A549 (cell line): ENCODE results near the gene B2M.

ENCODE experiments used
- POLR2A ChIP-seq: IDR thresholded peaks from 2 replicates; pipeline ENCODE4 v1.6.1; 2012; ENCODE audit warnings: mild to moderate bottlenecking, low read length
- RAD21 ChIP-seq, 2 experiments: fragments of >200 bp in 1 of 2; sonication (Bioruptor Twin) in 1 of 2; formaldehyde crosslinking in 1 of 2; IDR thresholded peaks in 1 of 2; conservative IDR thresholded peaks in 1 of 2; 2 replicates in 1 of 2; 3 replicates in 1 of 2; pipeline ENCODE4 v1.6.1; 2012 to 2018; ENCODE audit warnings: inconsistent platforms in 1 of 2
- TF ChIP-seq, protein P1 (sequence below): fragments of >200 bp; sonication (Bioruptor Twin); formaldehyde crosslinking; IDR thresholded peaks from 3 replicates; pipeline ENCODE4 v1.5.1; 2016

DNA sequence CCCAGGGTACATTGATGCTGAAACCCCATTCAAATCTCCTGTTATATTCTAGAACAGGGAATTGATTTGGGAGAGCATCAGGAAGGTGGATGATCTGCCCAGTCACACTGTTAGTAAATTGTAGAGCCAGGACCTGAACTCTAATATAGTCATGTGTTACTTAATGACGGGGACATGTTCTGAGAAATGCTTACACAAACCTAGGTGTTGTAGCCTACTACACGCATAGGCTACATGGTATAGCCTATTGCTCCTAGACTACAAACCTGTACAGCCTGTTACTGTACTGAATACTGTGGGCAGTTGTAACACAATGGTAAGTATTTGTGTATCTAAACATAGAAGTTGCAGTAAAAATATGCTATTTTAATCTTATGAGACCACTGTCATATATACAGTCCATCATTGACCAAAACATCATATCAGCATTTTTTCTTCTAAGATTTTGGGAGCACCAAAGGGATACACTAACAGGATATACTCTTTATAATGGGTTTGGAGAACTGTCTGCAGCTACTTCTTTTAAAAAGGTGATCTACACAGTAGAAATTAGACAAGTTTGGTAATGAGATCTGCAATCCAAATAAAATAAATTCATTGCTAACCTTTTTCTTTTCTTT lies 5.8 kb downstream of the B2M start:
- TF ChIP-seq POLR2A (no peak), RAD21 (conservative IDR thresholded peaks at IDR 0.05 in 1 of 2, IDR thresholded peaks at IDR 0.05 in 1 of 2) (no peak)
- TF ChIP-seq, protein P1, sequence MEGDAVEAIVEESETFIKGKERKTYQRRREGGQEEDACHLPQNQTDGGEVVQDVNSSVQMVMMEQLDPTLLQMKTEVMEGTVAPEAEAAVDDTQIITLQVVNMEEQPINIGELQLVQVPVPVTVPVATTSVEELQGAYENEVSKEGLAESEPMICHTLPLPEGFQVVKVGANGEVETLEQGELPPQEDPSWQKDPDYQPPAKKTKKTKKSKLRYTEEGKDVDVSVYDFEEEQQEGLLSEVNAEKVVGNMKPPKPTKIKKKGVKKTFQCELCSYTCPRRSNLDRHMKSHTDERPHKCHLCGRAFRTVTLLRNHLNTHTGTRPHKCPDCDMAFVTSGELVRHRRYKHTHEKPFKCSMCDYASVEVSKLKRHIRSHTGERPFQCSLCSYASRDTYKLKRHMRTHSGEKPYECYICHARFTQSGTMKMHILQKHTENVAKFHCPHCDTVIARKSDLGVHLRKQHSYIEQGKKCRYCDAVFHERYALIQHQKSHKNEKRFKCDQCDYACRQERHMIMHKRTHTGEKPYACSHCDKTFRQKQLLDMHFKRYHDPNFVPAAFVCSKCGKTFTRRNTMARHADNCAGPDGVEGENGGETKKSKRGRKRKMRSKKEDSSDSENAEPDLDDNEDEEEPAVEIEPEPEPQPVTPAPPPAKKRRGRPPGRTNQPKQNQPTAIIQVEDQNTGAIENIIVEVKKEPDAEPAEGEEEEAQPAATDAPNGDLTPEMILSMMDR = no peak
